NCI-H1048 (cell line): ENCODE data around the gene GRAP2.

Experiments
- DNase-seq: peaks from one replicate; lab custom pipeline; 2025; lab: John Stamatoyannopoulos, UW

Gene GRAP2

DNA sequence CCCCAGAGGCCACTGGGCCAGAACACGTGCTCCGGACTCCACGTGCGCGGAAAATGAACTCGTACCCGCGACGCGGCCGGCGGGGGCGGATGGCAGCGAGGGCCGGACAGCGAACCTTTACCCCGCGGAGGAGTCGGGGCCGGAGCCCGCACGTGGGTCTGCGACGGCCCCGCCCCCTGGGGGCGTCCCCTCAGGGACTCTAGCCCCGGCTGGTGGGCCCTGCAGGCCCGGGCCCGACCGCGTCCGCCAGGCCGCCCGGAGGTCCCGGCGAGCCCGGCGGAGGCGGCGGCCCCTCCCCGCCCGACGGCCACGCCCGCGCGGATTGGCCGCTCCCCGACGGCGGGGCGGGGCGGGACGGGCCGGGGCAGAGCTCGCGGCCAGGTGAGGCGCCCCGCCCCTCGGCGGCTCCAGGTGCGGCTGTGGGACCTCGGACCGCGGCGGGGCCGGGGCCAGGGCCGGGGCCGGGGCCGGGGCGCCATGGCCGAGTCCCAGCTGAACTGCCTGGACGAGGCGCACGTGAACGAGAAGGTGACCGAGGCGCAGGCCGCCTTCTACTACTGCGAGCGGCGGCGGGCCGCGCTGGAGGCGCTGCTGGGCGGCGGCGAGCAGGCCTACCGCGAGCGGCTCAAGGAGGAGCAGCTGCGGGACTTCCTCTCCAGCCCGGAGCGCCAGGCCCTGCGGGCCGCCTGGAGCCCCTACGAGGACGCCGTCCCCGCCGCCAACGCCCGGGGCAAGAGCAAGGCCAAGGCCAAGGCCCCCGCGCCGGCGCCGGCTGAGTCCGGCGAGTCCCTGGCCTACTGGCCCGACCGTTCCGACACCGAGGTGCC lies 93.9 kb downstream of the GRAP2 start, which contains the start of gene FAM83F:
Gene FAM83F, plus strand, starts transcription at position 389 of the 827 bp plus-strand sequence. Its CDS starts 89 bp downstream, at position 478.
- DNase-seq: no peak

DNA sequence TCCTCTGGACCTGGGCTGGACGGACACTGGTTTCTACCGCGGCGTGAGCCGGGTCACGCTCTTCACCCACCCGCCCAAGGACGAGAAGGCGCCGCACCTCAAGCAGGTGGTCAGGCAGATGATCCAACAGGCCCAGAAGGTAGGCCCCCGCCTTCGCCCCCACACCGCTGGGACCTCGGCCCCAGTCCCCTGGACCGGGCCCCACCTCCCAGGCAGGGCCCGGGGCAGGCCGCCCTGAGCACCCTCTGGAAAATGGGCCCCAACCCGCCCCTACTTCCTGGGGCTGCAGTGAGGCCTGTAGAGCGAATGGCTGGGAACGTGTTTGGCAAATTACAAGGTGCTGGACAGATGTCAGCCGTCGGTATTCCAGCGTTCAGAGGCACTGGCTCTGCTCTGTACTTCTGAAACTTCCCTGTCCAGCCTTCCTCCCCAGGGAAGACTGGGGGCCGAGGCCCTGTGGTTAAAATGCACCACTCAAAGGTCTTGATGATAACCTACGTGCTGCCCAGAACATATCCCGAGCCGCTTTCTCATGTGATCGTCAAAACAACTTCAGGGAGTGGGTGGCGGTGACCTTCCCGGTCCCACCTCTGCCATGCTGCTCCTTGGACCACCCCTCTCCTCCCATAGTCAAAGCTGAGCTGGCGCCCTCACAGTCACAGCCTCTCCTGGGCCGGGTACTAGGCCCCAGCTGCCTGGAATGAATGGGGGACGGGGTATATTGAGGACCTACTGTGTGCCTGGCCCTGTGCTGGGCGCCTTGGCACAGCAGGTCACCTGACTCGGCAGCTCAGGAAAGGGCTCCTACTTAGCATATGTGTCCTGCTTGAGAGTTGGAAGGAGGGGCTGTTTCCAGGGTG lies 94.7 kb downstream of the GRAP2 start:
- DNase-seq: no peak

DNA sequence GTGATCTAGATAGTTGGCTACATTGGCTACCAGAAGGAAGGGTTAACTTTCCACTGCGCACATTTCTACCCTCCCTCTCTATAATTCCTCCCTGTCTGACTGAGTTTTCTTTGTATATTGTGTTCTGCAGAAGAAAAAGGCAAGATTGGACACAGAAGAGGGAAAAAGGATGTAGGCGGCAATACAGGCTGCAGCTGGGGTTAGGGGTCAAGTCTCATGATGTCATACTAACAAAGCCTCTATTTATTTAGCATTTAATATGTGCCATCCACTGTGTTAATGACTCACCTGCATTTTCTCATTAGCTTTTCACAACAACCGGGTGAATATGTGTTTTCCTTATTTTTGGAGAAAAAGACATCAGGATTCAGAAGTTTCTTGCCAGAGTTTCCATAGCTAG lies 95.8 kb downstream of the GRAP2 start:
- DNase-seq: no peak

DNA sequence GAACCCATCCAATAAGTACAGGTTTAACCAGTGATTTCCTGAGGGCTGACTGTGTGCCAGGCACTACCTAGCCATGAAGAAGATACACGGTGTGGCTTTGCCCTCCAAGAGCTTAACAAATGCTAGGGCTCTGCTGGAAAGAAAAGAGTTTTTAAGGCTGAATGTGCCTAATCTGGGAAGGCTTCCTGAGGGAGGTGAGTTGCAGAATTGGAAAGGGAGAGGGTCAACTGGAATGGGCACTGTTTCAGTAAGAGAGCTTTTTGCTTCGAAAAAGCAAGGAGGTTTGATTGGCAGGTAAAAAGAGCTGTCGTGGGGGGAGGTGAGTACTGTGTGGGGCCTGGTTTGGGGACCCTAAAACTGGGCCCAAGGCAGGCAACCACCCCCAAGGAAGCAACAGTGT lies 96.5 kb downstream of the GRAP2 start:
- DNase-seq: no peak

DNA sequence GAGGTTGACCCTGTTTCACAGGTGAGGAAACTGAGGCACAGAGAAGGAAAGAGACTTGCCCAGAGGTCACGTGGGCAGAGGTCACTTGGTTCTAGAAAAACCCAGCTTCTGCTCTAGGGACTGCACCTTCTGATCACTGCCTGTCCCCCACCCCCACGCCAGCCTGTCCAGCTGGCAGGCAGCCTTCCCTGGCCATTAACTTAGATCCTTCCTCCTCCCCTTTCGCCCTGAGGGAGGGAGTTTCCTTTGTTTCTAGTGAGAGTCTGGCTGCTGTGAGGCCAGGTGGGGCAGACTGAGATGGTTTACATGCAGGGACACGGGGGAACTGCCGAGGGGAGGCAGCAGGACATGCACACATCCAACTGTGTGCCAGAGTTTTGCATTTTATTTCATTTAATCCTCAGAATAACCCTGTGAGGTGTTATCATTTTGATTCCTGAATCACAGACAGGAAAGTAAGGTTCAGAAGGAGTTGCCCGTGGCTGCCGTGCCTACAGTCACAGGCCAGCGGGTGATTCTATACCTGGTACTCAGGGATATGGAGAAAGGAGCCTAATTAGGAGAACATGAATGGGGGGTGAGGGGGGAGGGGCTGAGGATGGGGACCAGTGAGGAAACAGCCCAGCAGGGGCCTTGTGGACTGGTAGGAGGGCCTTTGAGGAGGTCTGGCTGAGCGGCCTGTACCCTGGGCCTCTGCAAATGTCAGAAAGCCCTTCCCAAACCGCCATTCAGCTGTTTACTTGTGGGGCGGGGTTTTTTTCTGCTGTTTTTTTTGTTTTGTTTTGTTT lies 97.2 kb downstream of the GRAP2 start:
- no peak for DNase-seq

DNA sequence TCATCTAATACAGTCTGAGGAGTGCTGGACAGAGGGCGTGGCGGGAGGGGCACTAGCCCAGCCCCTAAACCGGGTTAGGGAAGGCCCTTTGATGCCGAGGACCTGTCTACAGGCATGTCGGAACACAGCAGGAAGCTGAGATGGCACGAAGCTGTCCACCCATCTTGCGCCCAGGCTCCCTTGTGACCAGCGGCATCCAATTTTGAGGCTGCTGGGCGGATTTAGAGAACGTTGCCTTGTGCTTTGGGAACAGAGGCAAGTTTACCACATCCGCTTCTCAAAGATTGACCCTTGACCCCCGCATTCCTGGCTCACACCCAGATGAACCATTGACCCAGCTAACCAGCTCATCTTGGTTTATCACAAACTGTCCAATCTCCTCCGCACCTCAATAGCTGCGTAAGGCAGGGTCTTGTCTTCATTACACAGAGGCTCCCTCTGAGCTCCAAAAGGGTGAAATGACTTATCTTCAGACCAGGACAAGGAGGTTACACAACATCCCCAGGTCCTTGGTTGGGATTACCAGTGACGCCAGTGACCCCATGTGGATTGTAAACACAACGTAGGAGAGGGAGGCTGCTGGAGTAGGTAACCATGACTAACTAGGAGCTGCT lies 98.4 kb downstream of the GRAP2 start:
- DNase-seq: no peak

DNA sequence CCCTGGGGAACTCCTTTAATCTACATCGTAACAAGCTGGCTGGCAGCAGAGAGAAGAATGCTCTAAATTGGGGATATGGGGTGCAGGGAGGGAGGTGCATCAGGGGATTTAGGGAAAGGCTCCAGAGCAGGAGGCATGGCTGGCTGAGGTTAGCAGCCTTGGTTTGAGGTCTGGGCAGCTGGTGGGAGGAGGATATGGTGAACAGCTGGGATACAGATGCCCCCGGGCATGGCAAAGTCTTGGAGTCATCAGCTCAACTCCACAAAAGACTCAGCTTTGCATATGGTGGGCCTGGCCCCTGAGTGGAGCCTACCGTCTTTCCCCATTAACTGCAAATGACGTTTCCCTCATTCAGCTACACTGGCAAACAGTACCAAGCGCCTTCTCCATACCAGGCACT lies 99.3 kb downstream of the GRAP2 start:
- DNase-seq: no peak

DNA sequence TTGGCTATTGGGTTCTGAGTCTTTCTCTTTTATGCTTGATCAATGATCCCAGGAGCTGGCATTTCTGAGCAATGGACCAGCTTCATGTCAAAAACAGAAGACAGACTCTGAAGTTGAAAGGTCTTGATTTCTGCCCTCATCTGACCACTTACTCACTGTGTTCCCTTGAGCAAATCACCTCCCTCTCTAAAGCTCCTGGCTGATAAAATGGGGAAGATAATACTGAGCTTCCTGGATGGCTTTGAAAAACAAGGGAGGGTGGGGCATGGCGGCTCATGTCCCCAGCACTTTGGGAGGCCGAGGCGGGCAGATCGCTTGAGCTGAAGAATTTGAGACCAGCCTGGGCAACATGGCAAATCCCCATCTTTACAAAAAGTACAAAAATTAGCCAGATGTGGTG lies 100.2 kb downstream of the GRAP2 start:
- no peak for DNase-seq

DNA sequence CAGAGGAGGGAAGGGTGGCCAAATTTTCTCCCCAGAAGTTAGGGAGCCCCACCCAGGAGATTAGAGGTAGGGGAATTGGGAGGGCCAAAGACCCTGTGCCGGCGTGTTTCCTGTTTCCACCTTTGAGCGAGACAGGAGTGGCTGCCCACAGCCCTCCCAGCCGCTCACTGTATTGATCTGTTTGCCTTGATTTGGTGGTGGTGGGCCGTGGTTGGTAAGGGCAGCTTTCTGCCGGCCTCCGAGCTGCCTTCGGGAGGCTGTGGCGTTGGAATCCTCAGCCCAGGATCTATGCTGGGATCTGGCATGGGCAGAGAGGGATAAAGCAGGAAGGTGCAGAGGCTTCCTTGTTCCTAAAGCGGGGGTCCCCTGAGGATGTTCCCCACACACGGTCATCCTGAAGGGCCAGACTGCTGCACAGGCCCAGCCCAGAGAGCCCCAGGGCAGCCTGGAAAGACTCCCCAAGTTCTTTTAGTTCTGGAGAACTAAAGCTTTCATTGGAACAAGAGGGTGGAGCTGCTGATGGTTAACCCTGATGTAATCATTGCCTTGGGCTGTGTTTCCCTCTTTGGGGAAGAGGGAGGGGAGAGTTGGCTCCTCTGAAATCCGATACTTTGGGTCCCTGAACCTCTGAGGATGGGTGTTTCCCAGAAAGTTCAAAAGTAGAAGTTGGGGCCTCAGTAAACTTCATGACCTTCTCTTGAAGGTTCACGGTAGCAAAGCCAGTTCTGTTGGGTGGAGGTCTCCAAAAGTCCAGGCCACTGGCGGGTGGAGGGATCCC lies 101.1 kb downstream of the GRAP2 start:
- DNase-seq: no peak

DNA sequence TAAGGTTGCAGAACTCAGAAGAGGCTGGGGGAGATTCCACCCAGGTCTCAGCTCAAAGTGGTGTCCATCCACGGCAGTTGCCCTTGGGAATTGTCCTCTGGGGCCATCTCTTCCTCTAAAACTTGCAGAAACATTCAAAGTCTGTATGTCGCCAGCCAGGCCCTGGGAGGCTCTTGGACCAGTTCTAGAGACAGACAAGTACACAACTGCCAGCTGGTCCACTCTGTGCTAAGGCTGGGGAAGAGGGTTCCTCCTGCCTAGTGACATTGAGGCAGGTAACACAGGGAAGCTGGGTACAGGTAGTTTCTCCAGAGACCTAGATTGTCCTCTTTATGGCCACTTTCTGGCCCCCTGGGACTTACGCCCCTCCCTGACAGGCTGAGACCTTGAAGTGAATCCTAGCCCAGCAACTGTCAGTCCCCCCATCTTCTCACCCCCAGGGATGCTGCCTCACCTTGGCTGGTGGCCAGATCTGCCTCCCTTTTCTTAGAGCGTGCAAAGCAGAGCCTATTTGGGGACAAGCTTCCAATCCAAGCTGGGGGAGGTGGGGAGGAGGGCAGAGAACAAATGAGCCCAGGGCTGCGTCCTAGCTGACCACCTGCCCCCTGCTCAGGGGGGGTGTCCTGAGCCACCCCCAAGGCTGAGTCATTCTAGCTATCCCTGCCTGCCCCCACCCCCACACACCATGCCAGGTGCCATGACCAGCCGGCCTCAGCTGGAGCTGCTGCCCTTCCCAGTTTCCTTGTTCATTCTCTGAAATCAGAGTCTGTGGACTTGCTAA lies 102.2 kb downstream of the GRAP2 start:
- no peak for DNase-seq

DNA sequence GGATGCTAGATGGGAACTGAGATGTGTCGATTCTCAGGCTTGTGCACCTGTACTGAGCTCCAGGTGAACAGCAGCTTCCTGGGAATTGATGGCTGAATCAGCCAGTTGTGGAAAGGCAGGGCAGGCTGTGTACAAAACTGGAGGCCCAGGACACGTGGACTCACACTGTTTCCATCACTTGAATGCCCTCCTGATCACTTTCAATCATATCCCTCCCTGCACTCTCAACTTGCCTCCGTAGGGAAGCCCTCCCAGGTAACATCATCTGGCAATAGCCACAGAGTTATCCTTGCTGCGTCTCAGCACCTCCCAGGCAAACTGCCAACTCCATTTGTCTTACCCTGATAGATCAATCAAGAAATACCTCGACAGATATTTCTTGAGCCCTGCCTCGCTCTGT lies 104.0 kb downstream of the GRAP2 start:
- DNase-seq: no peak

DNA sequence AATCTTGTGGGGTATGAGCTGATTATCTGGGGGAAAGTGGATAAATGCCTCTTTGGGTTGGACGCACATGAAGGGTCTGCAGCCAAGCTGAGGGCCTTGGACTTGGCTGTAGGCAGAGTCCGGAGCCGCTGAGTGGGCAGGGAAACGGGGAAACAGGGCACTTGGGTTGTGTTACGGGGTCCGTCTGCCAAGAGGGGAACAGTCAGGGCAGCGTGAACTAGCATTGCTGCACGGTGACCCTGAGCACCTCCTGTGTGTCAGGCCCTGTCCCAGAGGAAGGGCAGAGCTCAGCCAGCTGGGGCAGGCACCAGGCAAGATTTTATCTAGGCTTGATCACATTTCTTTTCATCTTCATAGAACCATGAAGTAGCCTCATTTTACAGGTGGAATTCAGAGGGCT lies 105.8 kb downstream of the GRAP2 start:
- no peak for DNase-seq

DNA sequence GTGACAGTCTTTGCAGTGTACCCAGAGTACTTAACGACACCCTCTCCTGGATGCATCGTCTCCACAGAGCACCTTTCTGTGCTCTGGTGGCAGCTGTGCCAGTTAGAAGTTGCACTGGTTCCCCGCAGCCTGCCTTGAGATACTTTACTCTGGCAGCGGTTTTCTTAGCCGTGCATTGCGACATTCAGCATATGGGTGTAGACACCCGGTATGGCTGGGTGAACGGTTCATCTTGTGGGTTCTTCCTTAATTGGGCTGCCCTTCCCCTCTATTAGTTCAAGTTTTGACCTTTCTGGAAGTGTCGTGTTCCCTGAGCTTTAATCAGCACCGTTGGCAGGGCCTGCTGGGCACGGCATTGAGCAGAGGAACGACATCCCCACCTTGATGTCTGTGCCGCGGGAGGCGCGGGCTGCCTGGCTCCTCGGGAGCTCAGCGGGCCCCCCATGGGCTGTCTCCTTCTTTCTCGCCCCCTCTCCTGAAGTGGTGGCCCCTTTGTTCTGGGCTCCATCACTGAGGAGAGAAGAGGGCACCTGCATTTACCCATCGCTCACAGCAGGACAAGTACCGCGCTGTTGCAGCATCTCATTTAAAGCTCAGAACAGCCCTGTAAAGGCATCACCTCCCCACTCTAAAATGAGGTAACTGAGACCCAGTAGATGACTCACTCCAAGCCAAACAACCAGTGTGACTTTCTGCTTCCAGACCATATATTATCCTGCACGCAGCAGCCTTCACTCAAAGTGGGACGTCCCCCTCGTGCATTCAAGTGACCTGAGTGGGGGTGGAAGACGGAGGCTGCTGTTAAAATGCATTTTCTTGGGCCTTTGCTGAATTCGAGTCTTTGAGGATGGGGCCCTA lies 107.2 kb downstream of the GRAP2 start:
- DNase-seq: no peak

DNA sequence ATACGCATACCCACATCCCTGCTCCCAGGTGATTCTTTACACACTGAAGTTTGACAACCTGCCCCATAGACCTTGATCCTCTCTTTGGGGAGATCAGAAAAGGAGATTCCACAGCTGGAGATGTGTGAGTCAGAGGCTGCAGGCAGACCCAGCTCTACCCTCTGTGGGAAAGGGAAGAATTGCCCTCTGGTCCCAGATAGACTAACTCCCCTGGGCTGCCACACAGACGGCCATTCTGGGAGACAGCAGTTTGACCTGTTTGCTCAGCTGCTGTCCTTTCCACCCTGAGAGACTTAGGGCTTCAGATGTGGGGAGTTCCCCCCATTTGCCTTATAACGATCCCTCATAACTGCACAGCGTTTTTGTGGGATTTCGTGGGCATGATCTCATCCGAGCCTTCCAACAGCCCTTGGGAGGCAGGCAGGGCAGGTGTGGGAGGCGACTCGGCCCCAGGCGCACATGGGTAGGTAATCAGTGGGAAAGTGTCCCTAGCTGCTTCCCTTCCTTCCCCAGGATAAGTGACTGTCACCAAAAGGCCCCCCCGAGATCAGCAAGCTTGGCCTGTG lies 107.9 kb downstream of the GRAP2 start:
- DNase-seq: no peak

DNA sequence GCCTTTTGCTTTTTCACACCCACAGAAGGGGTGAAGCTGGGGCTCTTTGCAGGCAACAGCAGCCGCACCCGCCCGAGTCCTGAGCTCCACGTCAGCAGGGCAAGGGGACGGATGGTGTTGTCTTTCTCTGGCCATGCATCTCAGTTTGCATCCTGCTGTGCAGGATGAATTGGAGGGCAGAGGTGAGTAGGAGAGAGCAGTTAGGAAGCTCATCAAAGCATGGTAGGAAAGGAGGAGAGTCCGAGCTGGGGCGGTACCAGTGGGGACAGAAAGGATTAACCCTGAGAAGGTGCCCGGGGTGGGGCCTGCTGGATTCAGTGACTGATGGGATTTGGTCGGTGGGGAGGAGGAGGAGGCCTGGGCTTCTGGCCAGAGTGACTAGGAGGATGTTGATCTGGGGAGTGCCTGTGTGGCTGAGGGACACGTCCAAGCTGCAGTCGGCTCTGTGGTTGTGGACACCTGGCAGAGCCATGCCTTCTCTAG lies 108.4 kb downstream of the GRAP2 start:
- DNase-seq: no peak

DNA sequence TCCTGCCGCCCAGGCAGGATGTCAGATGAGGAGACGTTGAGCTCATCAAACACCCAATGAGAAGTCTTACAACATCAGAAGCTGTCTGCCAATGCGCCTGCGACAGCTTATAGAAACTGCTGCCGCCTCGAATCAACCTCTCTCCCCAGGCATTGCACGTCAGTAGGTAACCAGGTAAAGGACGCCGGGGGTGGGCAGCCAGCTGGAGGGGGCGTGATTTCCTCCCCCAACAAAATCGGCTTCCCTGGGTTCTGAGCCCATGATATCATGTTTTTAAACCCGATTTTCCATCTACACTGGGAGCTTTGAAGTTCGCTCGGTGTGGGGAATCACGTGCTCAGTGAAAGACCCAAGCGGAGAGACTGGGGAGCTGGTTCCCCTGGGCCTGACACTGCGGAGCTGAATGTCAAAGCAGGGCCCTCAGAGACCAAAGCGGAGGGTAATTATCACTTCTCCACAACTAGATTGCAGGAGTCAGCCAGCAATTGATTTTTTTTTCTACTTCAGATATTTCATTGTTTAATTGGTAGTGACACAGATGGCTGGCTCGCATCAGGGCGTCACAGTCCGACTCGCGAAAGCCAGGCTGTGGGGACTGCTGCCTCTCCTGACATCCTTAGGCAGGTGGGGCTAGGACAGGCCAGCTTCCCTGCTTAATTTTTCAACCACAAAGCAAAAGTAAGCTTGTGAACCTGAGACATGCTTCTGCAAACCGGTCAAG lies 109.2 kb downstream of the GRAP2 start:
- no peak for DNase-seq

DNA sequence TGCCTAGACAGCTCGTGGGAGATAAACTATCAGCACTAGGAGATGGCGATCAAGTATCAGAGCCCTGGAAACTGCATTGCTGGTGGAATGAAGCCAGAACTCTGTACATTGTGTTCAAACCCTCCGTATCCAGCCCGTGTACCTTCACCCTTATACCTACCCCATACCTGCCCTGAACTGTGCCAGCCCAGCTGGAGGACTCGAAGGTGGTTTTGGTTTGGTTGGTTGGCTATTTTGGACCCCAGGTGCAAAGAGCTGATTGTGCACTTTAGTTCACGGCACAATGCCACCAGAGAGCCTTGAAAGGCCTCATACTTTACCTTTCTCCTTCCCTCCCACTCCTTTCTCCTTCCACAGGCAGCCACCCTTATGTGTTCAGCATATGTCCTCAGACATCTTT lies 109.9 kb downstream of the GRAP2 start:
- no peak for DNase-seq

DNA sequence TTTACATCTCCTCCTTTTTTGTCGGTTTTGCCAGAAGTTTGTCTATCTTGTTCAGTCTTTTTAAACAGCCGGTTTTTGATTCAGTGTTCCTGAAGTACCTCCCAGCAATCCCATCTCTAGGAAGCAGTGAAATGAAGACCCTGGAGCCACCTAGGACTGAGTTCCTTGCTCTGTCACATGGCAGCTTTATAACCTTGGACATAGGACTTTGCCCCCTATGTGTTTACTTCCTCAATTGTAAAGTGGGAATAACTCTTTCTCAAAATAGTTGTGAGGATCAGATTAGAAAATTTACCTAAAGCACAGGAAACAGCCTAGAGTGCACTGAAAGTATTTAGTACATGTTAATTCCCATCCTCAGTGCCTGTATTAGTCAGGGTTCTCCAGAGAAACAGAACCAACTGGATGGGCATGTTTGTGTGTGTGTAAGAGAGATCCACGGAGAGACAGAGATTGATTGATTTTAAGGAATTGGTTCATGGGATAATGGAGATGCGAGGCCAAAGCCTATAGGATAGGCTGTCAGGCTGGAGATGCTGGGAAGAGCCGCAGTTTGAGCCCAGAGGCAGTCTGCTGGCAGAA lies 113.9 kb downstream of the GRAP2 start:
- no peak for DNase-seq
